GM12878 (cell line): ENCODE data around the gene PLEKHM1. TPM values are rescaled to one million over a fixed set of nuclear protein-coding genes. Genes with fewer than 3 reads are reported as not detected.

Experiments
- ATAC-seq: fragments of 200-7000 bp; cut with Tn5 transposase; 3 replicates; pipeline ENCODE4 v1.9.1; 2020; ENCODE audit warnings: mild to moderate bottlenecking, moderate library complexity
- BruUV-seq: library from RNA; stranded (reverse); fragments of 400-500 nt; replicated peaks from 2 replicates; lab custom pipeline; 2021; lab: Mats Ljungman, UMichigan
- CTCF ChIA-PET: fragments of 300-600 bp; sonication (Branson Sonifier 250); formaldehyde crosslinking; extraction: SDS; loops from one replicate; lab custom pipeline; 2021; ENCODE audit warnings: inconsistent platforms; lab: Yijun Ruan, JAX
- POLR2A ChIA-PET: fragments of 350-600 bp; formaldehyde crosslinking; extraction: SDS; loops from one replicate; lab custom pipeline; 2021; ENCODE audit warnings: inconsistent platforms; lab: Charles Lee
- RAD21 ChIA-PET: fragments of 300-600 bp; sonication (Branson Sonifier 250); formaldehyde crosslinking; loops from one replicate; lab custom pipeline; 2023; ENCODE audit warnings: antibody characterized with exemption; ENCODE audit not compliant: unreplicated experiment; lab: Charles Lee
- SMC1A ChIA-PET: fragments of 300-600 bp; sonication (Branson Sonifier 250); formaldehyde crosslinking; loops from one replicate; lab custom pipeline; 2023; ENCODE audit not compliant: unreplicated experiment, uncharacterized antibody; lab: Charles Lee
- DNase-seq: peaks from one replicate; pipeline ENCODE4 v3.0.0-alpha.2; 2011; ENCODE audit warnings: low read depth, low spot score
- FAIRE-seq: peaks from 3 replicates; lab custom pipeline; 2011; peaks lifted over from hg19 to GRCh38; lab: Jason Lieb, UNC
- H2AFZ ChIP-seq: 2 replicates; pipeline ENCODE4 v1.6.0; 2011; ENCODE audit warnings: low read depth, low read length, control low read depth; ENCODE audit not compliant: control insufficient read depth
- H3K27ac ChIP-seq: 2 replicates; pipeline ENCODE4 v1.5.1; 2011; ENCODE audit warnings: control low read depth; ENCODE audit not compliant: control insufficient read depth, insufficient read depth
- H3K27me3 ChIP-seq, 2 experiments: replicated peaks in 1 of 2; 2 replicates each; pipeline versions ENCODE4 v1.6.0 to v1.6.1; 2011; ENCODE audit warnings: low read length in 1 of 2; ENCODE audit not compliant: control insufficient read depth in 2 of 2, insufficient read depth in 2 of 2
- H3K36me3 ChIP-seq, 2 experiments: 2 replicates each; pipeline ENCODE4 v1.5.1; 2011; ENCODE audit warnings: low read length in 1 of 2; ENCODE audit not compliant: control insufficient read depth in 2 of 2, insufficient read depth in 2 of 2
- H3K4me1 ChIP-seq: 2 replicates; pipeline ENCODE4 v1.6.1; 2011; ENCODE audit warnings: mild to moderate bottlenecking, low read length, moderate library complexity, mixed read lengths; ENCODE audit not compliant: control insufficient read depth, insufficient read depth
- H3K4me2 ChIP-seq: 2 replicates; pipeline ENCODE4 v1.6.0; 2011; ENCODE audit warnings: control low read depth; ENCODE audit not compliant: control insufficient read depth, insufficient read depth
- H3K4me3 ChIP-seq: fragments of 200-600 bp; sonication (generic); 2 replicates; pipeline ENCODE4 v1.5.1; 2016
- H3K79me2 ChIP-seq: 2 replicates; pipeline ENCODE4 v1.6.0; 2011; ENCODE audit warnings: low read length; ENCODE audit not compliant: control insufficient read depth, insufficient read depth
- H3K9ac ChIP-seq: 2 replicates; pipeline ENCODE4 v1.8.0; 2011; ENCODE audit warnings: low read length, control low read depth, mixed read lengths; ENCODE audit not compliant: control insufficient read depth, insufficient read depth
- H3K9me3 ChIP-seq: replicated peaks from 3 replicates; pipeline ENCODE4 v1.5.1; 2011; ENCODE audit warnings: mild to moderate bottlenecking, low read length; ENCODE audit not compliant: control insufficient read depth, insufficient read depth
- H4K20me1 ChIP-seq: 2 replicates; pipeline ENCODE4 v1.6.0; 2011; ENCODE audit not compliant: control insufficient read depth, insufficient read depth
- SIX5 ChIP-seq: IDR thresholded peaks from 2 replicates; pipeline ENCODE4 v1.6.1; 2011; ENCODE audit warnings: mild to moderate bottlenecking, low read depth, low read length, moderate library complexity; ENCODE audit not compliant: severe bottlenecking
- WGBS: methylation state at CpG from one replicate; pipeline ENCODE4 v1.1.6; 2016; ENCODE audit warnings: low lambda C conversion rate; ENCODE audit not compliant: insufficient replicate concordance, insufficient coverage; ENCODE audit errors: missing lambda C conversion rate; 5-methylcytosine and 5-hydroxymethylcytosine counted together
- in situ Hi-C: fragments of 300-500 bp; cut with MboI; formaldehyde crosslinking; loops from 9 replicates; pipeline ENCODE4 v1.14.3; 2018; ENCODE audit warnings: mixed read lengths
- intact Hi-C: fragments of 100-400 bp; cut with micrococcal nuclease; formaldehyde crosslinking; loops from one replicate; pipeline ENCODE4 v1.14.2; 2022; ENCODE audit not compliant: unreplicated experiment
- polyA plus RNA-seq, 11 experiments: library from polyadenylated mRNA; depleted of rRNA in 4 of 11; unstranded in 6 of 11; stranded (reverse) in 5 of 11; fragments of >200 nt; fragmentation: Nextera tagmentation in 4 of 11; fragmentation: Illumina TruSeq in 1 of 11; extraction: Ambion mirVana in 4 of 11; extraction: Trizol in 1 of 11; gene quantifications; 1 replicate in 1 of 11; 2 replicates in 10 of 11; pipeline versions ENCODE4 v1.2.1 to v1.2.3, GENCODE V29; 2011 to 2016; ENCODE audit warnings: inconsistent platforms in 2 of 11, missing spikeins in 2 of 11, low read depth in 1 of 11
- total RNA-seq, 4 experiments: library from RNA; depleted of rRNA in 3 of 4; stranded (reverse); fragments of >200 nt in 3 of 4; fragmentation: Illumina TruSeq in 1 of 4; extraction: Trizol in 1 of 4; gene quantifications; 2 replicates each; pipeline versions ENCODE4 v1.2.1 to v1.2.3, GENCODE V29; 2013 to 2021
- TF ChIP-seq, protein P1 (sequence below): fragments of 450-650 bp; formaldehyde crosslinking; IDR thresholded peaks from 2 replicates; pipeline ENCODE4 v1.5.0; 2022; ENCODE audit warnings: mild to moderate bottlenecking, missing genetic modification characterization

PLEKHM1 gene
- total and polyA plus RNA-seq, 10 of the 15 experiments (the other 5 are each of a cell fraction or from before 2014, with no cell fraction given), result 0.21 to 27.8 (median 9.4) TPM

DNA sequence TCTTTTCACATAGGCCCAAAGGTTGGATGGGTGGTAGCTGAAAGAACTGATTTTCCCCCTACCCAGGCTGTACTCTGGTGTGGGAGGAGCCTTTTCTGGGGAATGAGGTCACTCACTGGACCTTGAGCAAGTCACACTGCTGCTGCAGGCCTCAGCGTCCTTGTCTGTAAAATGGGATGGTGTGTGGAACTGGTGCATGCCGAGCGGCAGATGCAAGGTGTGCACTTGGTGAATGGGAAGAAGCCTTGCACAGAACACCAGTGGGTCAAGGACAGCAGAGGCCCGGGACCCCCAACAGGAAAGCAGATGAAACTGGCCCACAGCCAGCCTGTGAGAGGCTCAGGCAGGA lies 96.0 kb downstream of the PLEKHM1 start:
- in situ Hi-C loops, result no loop called here
- RAD21 ChIA-PET, result interaction anchor here (0.9 to 2.4 kb wide), 3 partner anchors 12 to 32 kb away, joined by 3 to 8 read pairs (median 3); no protein-coding TSS in a partner anchor
- CTCF ChIA-PET, result interaction anchor here (1.0 to 15.5 kb wide), 10 partner anchors 14 to 437 kb away, joined by 3 to 291 read pairs (median 6); no protein-coding TSS in a partner anchor
- no peak for DNase-seq
- H3K9ac ChIP-seq, result no peak overlapping the region
- H3K27me3 ChIP-seq, result no peaks in the 10 kb centered on the region
- WGBS, result 87% methylated on average over 4 of the region's 4 CpGs
- intact Hi-C loops, result no loop called here
- no peak overlapping the region for H3K4me2 ChIP-seq
- POLR2A ChIA-PET, result no interaction called here
- TF ChIP-seq SIX5, result no peak
- TF ChIP-seq, protein P1, sequence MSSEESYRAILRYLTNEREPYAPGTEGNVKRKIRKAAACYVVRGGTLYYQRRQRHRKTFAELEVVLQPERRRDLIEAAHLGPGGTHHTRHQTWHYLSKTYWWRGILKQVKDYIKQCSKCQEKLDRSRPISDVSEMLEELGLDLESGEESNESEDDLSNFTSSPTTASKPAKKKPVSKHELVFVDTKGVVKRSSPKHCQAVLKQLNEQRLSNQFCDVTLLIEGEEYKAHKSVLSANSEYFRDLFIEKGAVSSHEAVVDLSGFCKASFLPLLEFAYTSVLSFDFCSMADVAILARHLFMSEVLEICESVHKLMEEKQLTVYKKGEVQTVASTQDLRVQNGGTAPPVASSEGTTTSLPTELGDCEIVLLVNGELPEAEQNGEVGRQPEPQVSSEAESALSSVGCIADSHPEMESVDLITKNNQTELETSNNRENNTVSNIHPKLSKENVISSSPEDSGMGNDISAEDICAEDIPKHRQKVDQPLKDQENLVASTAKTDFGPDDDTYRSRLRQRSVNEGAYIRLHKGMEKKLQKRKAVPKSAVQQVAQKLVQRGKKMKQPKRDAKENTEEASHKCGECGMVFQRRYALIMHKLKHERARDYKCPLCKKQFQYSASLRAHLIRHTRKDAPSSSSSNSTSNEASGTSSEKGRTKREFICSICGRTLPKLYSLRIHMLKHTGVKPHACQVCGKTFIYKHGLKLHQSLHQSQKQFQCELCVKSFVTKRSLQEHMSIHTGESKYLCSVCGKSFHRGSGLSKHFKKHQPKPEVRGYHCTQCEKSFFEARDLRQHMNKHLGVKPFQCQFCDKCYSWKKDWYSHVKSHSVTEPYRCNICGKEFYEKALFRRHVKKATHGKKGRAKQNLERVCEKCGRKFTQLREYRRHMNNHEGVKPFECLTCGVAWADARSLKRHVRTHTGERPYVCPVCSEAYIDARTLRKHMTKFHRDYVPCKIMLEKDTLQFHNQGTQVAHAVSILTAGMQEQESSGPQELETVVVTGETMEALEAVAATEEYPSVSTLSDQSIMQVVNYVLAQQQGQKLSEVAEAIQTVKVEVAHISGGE (CRISPR knock-in tag), result no peak
- no peaks in the 10 kb centered on the region for H3K9me3 ChIP-seq
- H3K4me3 ChIP-seq, result no peak overlapping the region
- no peak overlapping the region for H2AFZ ChIP-seq
- H3K36me3 ChIP-seq, result peaks cover 8 to 12% of the 10 kb centered on the region in 2 experiments; a peak in 3 of 4 replicates
- H3K27ac ChIP-seq, result no peak overlapping the region
- no peaks in the 10 kb centered on the region for H3K4me1 ChIP-seq
- no peak for FAIRE-seq
- H4K20me1 ChIP-seq, result 0 out of 2 replicates have a peak, but pooled peaks cover 2% of the 10 kb centered on the region
- ATAC-seq, result no peak
- no TSS peak for BruUV-seq
- SMC1A ChIA-PET, result interaction anchor here (1.1 to 2.4 kb wide), 4 partner anchors 18 to 437 kb away, joined by 3 to 12 read pairs (median 4); no protein-coding TSS in a partner anchor
- no peaks in the 10 kb centered on the region for H3K79me2 ChIP-seq
